Nephron (organoid): ENCODE data around the gene PCDHB7.
"Not testable (repeated sequence)": the region's sequence is repeated elsewhere in the genome, so short reads cannot be mapped to it uniquely, and the experiment has no call there.

Experiments used
- H3K27ac Mint-ChIP-seq, 3 experiments: 2 replicates each; pipeline ENCODE4 v1.8.0; 2020; ENCODE audit warnings: mixed read lengths in 3 of 3, mild to moderate bottlenecking in 2 of 3, moderate library complexity in 1 of 3
- H3K27me3 Mint-ChIP-seq: 2 replicates; pipeline ENCODE4 v1.8.0; 2021; ENCODE audit warnings: low read depth, mild to moderate bottlenecking, moderate library complexity, mixed read lengths
- H3K36me3 Mint-ChIP-seq: 2 replicates; pipeline ENCODE4 v1.8.0; 2020; ENCODE audit warnings: low read depth, mixed read lengths
- H3K4me1 Mint-ChIP-seq: 2 replicates; pipeline ENCODE4 v1.8.0; 2020; ENCODE audit warnings: mixed read lengths
- H3K4me3 Mint-ChIP-seq, 3 experiments: 2 replicates each; pipeline ENCODE4 v1.8.0; 2020; ENCODE audit warnings: mild to moderate bottlenecking in 3 of 3, mixed read lengths in 3 of 3, moderate library complexity in 2 of 3
- H3K9me3 Mint-ChIP-seq: 2 replicates; pipeline ENCODE4 v1.8.0; 2020; ENCODE audit warnings: mixed read lengths
- CTCF ChIP-seq, 3 experiments: fragments of 200-600 bp; sonication (generic); IDR thresholded peaks; one replicate each; pipeline ENCODE4 v1.5.0; 2021; ENCODE audit warnings: antibody characterized with exemption in 3 of 3; ENCODE audit not compliant: unreplicated experiment in 3 of 3

The PCDHB7 gene

DNA sequence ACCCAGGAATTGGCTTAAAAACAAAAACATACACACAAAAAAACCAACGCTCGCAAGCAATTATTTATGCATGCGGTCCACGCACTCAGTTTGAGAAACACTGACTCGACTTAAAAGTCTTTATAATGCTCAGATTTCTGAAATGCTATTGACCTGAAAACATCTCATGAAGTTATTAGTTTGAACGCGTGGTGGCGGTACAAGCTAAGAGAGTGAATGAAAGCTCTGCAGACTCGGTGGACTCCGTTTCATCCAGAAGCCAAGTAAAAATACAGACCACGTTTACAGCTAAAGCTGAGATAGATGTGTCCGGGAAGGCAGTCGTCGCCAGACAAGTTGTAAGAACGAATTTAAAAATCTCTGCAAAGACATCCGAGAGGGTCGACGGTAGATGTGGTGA lies 22.6 kb upstream of the PCDHB7 start, which contains the start of gene PCDHB6:
PCDHB6 (plus strand) TSS at position 246 of the 400 bp plus-strand sequence. CDS start 201 bp downstream, outside the sequence.
- H3K4me1 Mint-ChIP-seq: no peaks in the 10 kb centered on the region
- H3K36me3 Mint-ChIP-seq: peaks cover 54% of the 10 kb centered on the region
- H3K27me3 Mint-ChIP-seq: no peaks in the 10 kb centered on the region

GRCh38 chr5:141150224-141150992 lies 22.0 kb upstream of the PCDHB7 start:
- peaks cover 61% of the 10 kb centered on the region for H3K9me3 Mint-ChIP-seq
- no peak for TF ChIP-seq CTCF (IDR thresholded peaks at IDR 0.05; ENCODE audit: unreplicated experiment in 3 of 3)
- H3K4me1 Mint-ChIP-seq: no peaks in the 10 kb centered on the region
- H3K36me3 Mint-ChIP-seq: peaks cover 57% of the 10 kb centered on the region
- no peak overlapping the region for H3K27ac Mint-ChIP-seq
- H3K27me3 Mint-ChIP-seq: no peaks in the 10 kb centered on the region
- H3K4me3 Mint-ChIP-seq: no peak overlapping the region

More for the DNA sequence above, 22.6 kb upstream of the PCDHB7 start, which contains the start of gene PCDHB6:
- peaks cover 63% of the 10 kb centered on the region for H3K9me3 Mint-ChIP-seq
- H3K27ac Mint-ChIP-seq: no peak within 1 kb of the TSS
- TF ChIP-seq CTCF (IDR thresholded peaks at IDR 0.05; ENCODE audit: unreplicated experiment in 3 of 3): no peak
- H3K4me3 Mint-ChIP-seq: no peak within 1 kb of the TSS

- no peak overlapping the region for H3K4me3 Mint-ChIP-seq
- peaks cover 64% of the 10 kb centered on the region for H3K9me3 Mint-ChIP-seq
- no peaks in the 10 kb centered on the region for H3K27me3 Mint-ChIP-seq
- H3K4me1 Mint-ChIP-seq: no peaks in the 10 kb centered on the region
- no peak for TF ChIP-seq CTCF (IDR thresholded peaks at IDR 0.05; ENCODE audit: unreplicated experiment in 3 of 3)
- peaks cover 62% of the 10 kb centered on the region for H3K36me3 Mint-ChIP-seq
- no peak overlapping the region for H3K27ac Mint-ChIP-seq
Measured at GRCh38 chr5:141150993-141151325, 21.5 kb upstream of the PCDHB7 start.

DNA sequence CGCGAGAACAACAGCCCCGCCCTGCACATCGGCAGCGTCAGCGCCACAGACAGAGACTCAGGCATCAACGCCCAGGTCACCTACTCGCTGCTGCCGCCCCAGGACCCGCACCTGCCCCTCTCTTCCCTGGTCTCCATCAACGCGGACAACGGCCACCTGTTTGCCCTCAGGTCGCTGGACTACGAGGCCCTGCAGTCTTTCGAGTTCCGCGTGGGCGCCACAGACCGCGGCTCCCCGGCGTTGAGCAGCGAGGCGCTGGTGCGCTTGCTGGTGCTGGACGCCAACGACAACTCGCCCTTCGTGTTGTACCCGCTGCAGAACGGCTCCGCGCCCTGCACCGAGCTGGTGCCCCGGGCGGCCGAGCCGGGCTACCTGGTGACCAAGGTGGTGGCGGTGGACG lies 20.8 kb upstream of the PCDHB7 start:
- not testable (repeated sequence) for H3K4me3 Mint-ChIP-seq, H3K27ac Mint-ChIP-seq, H3K27me3 Mint-ChIP-seq, H3K4me1 Mint-ChIP-seq
- peaks cover 64% of the 10 kb centered on the region for H3K9me3 Mint-ChIP-seq
- H3K36me3 Mint-ChIP-seq: peaks cover 63% of the 10 kb centered on the region

GRCh38 chr5:141152096-141152495 lies 20.3 kb upstream of the PCDHB7 start:
- H3K27me3 Mint-ChIP-seq, H3K27ac Mint-ChIP-seq, H3K4me1 Mint-ChIP-seq, H3K4me3 Mint-ChIP-seq: not testable (repeated sequence)
- peaks cover 68% of the 10 kb centered on the region for H3K36me3 Mint-ChIP-seq
- H3K9me3 Mint-ChIP-seq: peaks cover 66% of the 10 kb centered on the region

DNA sequence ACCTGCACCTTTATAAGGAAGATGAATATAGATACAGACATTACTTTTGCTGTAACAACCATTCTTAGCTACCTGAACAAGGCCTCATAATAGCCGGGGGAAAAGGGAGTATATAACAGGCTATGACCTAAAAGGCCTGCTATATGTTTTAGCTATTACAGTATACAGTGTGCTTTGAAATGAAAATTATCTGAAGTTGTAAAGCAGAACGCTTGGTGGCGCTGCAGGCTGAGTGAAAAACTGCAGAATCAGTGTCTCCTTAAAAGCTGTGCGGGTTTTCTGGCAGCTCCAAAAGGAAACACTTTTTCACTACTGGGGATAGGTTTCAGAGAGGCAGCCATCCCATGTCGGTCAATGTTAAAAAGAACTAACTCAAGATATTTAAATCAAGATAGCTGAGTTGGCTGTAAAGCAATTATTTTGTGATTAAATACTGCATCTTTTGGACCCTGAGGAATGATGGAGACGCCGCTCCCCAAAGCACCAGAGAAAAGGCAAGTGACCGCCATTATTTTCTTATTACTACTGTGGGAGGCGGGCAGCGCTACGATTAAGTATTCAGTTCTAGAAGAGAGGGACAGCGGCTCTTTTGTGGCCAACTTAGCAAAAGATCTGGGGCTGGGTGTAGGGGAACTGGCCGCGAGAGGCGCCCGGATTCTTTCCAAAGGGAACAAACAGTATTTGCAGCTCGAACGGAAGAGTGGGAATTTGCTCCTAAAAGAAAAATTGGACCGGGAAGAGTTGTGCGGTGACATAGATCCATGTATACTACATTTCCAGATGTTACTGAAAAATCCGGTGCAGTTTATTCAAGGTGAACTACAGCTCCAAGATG lies 16.7 kb upstream of the PCDHB7 start:
- Mint-ChIP-seq H3K4me3 (no peak overlapping the region), H3K9me3 (peaks cover 66% of the 10 kb centered on the region), H3K36me3 (peaks cover 58% of the 10 kb centered on the region), H3K4me1 (no peaks in the 10 kb centered on the region), H3K27ac (no peak overlapping the region), H3K27me3 (no peaks in the 10 kb centered on the region)
- TF ChIP-seq CTCF (IDR thresholded peaks at IDR 0.05; ENCODE audit: unreplicated experiment in 3 of 3): no peak

GRCh38 chr5:141157356-141157755 lies 15.1 kb upstream of the PCDHB7 start:
- H3K9me3 Mint-ChIP-seq: peaks cover 62% of the 10 kb centered on the region
- not testable (repeated sequence) for H3K27me3 Mint-ChIP-seq

GRCh38 chr5:141157901-141158300 lies 14.5 kb upstream of the PCDHB7 start:
- H3K4me3 Mint-ChIP-seq, H3K27ac Mint-ChIP-seq, H3K27me3 Mint-ChIP-seq, H3K4me1 Mint-ChIP-seq: not testable (repeated sequence)
- peaks cover 59% of the 10 kb centered on the region for H3K9me3 Mint-ChIP-seq
- H3K36me3 Mint-ChIP-seq: peaks cover 48% of the 10 kb centered on the region

More at GRCh38 chr5:141157356-141157755, 15.1 kb upstream of the PCDHB7 start:
- H3K36me3 Mint-ChIP-seq: peaks cover 53% of the 10 kb centered on the region
- not testable (repeated sequence) for H3K4me1 Mint-ChIP-seq, H3K4me3 Mint-ChIP-seq, H3K27ac Mint-ChIP-seq

GRCh38 chr5:141174291-141175104 lies 2.1 kb downstream of the PCDHB7 start:
- Mint-ChIP-seq H3K9me3 (peaks cover 34% of the 10 kb centered on the region), H3K36me3 (peaks cover 20% of the 10 kb centered on the region)
- not testable (repeated sequence) for H3K4me1 Mint-ChIP-seq, H3K4me3 Mint-ChIP-seq, H3K27ac Mint-ChIP-seq, H3K27me3 Mint-ChIP-seq
